Natural killer cell (primary cell): ENCODE measurements around the gene NGB. TPM values are rescaled to one million over a fixed set of nuclear protein-coding genes. Genes with fewer than 3 reads are reported as not detected.

ENCODE experiments used
- ATAC-seq, 3 donors: fragments of 150-1000 bp in 2 of 3; fragments of 200-7000 bp in 1 of 3; cut with Tn5 transposase; 1 replicate in 1 of 3; 2 replicates in 2 of 3; pipeline ENCODE4 v1.10.0; 2021; ENCODE audit warnings: mild to moderate bottlenecking in 2 of 3, moderate library complexity in 2 of 3
- DNase-seq, 2 donors: peaks; one replicate each; pipeline versions ENCODE4 v3.0.0 to v3.0.0-alpha.2; 2013 to 2021; ENCODE audit warnings: mixed read lengths in 1 of 2
- H3K27ac ChIP-seq: one replicate; pipeline ENCODE4 v1.5.1; 2013; ENCODE audit warnings: mild to moderate bottlenecking, low read length
- H3K27me3 ChIP-seq: one replicate; pipeline ENCODE4 v1.6.1; 2013; ENCODE audit warnings: low read length; ENCODE audit not compliant: control insufficient read depth, insufficient read depth
- H3K36me3 ChIP-seq: one replicate; pipeline ENCODE4 v1.6.1; 2013; ENCODE audit warnings: low read length; ENCODE audit not compliant: control insufficient read depth, insufficient read depth
- H3K4me1 ChIP-seq: one replicate; pipeline ENCODE4 v1.6.1; 2013; ENCODE audit warnings: low read length; ENCODE audit not compliant: control insufficient read depth, insufficient read depth
- H3K4me3 ChIP-seq: one replicate; pipeline ENCODE4 v1.5.1; 2013; ENCODE audit warnings: low read length
- H3K9me3 ChIP-seq: one replicate; pipeline ENCODE4 v1.6.1; 2013; ENCODE audit warnings: low read length; ENCODE audit not compliant: control insufficient read depth, insufficient read depth
- H3K27ac Mint-ChIP-seq, 2 donors: one replicate each; pipeline ENCODE4 v1.8.0; 2022; ENCODE audit warnings: mild to moderate bottlenecking in 2 of 2, mixed read lengths in 2 of 2, moderate library complexity in 1 of 2
- H3K27me3 Mint-ChIP-seq, 2 donors: one replicate each; pipeline ENCODE4 v1.8.0; 2022; ENCODE audit warnings: low read depth in 2 of 2, mixed read lengths in 2 of 2
- H3K36me3 Mint-ChIP-seq: one replicate; pipeline ENCODE4 v1.8.0; 2022; ENCODE audit warnings: mixed read lengths
- H3K4me1 Mint-ChIP-seq, 2 donors: one replicate each; pipeline ENCODE4 v1.8.0; 2022; ENCODE audit warnings: mixed read lengths in 2 of 2
- H3K4me3 Mint-ChIP-seq: one replicate; pipeline ENCODE4 v1.8.0; 2022; ENCODE audit warnings: mild to moderate bottlenecking, moderate library complexity, mixed read lengths
- H3K9me3 Mint-ChIP-seq, 2 donors: one replicate each; pipeline ENCODE4 v1.8.0; 2022; ENCODE audit warnings: mixed read lengths in 2 of 2
- WGBS: methylation state at CpG from one replicate; pipeline ENCODE4 v1.1.7; 2013; ENCODE audit warnings: missing lambda C conversion rate; ENCODE audit not compliant: insufficient coverage; 5-methylcytosine and 5-hydroxymethylcytosine counted together
- intact Hi-C: fragments of 100-400 bp; cut with micrococcal nuclease; formaldehyde crosslinking; loops from one replicate; pipeline ENCODE4 v1.14.2; 2022
- total RNA-seq, 4 donors: library from RNA; stranded (reverse); fragments of 120-200 nt in 1 of 4; gene quantifications; one replicate each; pipeline versions ENCODE4 v1.2.3 to v1.2.4, GENCODE V29; 2013 to 2022
- TF ChIP-seq, protein P1 (sequence below): fragments of 200-600 bp; IDR thresholded peaks from one replicate; pipeline ENCODE4 v1.8.0; 2022; ENCODE audit warnings: antibody characterized with exemption

NGB gene
- total RNA-seq, 3 donors from 2014 or later (not counting 1 experiment from before 2014, with no cell fraction given), result not detected

DNA sequence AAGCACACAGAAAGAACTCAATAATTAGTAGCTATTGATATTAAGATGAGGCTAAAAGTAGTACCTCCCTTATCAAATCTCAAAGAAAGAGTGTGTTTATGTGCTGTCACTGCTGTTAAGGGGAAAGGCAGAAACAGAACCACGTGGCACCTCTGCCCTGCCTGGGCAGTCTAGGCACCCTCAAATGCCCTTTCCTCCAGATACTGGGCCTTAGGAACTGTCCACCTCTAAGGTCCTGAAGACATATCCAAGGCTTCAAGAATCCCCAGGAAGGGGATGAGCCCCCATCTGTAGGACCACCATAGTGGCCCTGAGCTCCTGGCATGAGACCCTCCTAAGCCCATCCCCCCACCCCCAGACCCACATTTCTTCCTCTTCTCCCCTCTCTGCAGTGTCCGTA, 29.1 kb downstream of the NGB start:
- WGBS, result 67% methylated on average over 2 of the region's 2 CpGs
- Histone ChIP-seq H3K27me3 (no peaks in the 10 kb centered on the region), H3K9me3 (no peaks in the 10 kb centered on the region), H3K36me3 (no peaks in the 10 kb centered on the region), H3K4me1 (peaks cover 18% of the 10 kb centered on the region), H3K4me3 (no peak overlapping the region), H3K27ac (no peak overlapping the region)
- Mint-ChIP-seq H3K27ac (no peak overlapping the region), H3K27me3 (peaks cover 0 to 16% of the 10 kb centered on the region in 2 donors), H3K9me3 (no peaks in the 10 kb centered on the region), H3K36me3 (no peaks in the 10 kb centered on the region), H3K4me1 (no peaks in the 10 kb centered on the region), H3K4me3 (no peak overlapping the region)
- DNase-seq (no peak), ATAC-seq (no peak)
- TF ChIP-seq, protein P1, sequence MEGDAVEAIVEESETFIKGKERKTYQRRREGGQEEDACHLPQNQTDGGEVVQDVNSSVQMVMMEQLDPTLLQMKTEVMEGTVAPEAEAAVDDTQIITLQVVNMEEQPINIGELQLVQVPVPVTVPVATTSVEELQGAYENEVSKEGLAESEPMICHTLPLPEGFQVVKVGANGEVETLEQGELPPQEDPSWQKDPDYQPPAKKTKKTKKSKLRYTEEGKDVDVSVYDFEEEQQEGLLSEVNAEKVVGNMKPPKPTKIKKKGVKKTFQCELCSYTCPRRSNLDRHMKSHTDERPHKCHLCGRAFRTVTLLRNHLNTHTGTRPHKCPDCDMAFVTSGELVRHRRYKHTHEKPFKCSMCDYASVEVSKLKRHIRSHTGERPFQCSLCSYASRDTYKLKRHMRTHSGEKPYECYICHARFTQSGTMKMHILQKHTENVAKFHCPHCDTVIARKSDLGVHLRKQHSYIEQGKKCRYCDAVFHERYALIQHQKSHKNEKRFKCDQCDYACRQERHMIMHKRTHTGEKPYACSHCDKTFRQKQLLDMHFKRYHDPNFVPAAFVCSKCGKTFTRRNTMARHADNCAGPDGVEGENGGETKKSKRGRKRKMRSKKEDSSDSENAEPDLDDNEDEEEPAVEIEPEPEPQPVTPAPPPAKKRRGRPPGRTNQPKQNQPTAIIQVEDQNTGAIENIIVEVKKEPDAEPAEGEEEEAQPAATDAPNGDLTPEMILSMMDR, result no peak
- intact Hi-C loops, result no loop called here

DNA sequence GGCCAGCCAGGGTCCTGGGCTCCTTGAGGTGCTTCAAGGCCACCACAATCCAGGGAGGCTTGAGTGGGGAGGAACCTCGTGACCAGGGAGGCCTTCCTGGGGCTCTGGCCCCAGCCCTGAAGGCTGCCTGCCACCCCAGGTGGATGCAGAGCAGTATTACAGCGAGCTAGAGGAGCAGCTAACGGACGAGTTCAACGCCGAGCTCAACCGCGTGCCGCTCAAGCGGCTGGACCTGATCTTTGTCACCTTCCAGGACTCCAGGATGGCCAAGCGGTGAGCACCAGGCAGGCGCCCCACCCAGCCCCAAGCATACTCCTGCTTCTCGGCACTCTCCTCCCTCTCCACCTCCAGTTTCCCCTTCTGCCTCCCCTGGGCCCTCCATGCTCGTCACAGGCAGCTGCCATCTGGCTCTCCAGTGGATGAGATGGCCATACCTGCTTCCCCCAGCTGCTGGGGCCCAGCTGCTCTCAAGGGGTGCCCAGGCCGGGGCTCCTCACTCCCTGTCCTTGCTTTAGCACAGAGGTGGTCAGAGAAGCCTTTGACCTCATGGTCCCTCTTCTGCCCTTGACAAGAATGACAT, 30.6 kb downstream of the NGB start:
- H3K27ac ChIP-seq, result no peak overlapping the region
- no peaks in the 10 kb centered on the region for H3K36me3 Mint-ChIP-seq
- ATAC-seq (no peak), DNase-seq (no peak)
- H3K9me3 ChIP-seq, result no peaks in the 10 kb centered on the region
- H3K36me3 ChIP-seq, result no peaks in the 10 kb centered on the region
- H3K27me3 ChIP-seq, result no peaks in the 10 kb centered on the region
- peaks cover 0 to 4% of the 10 kb centered on the region in 2 donors for H3K4me1 Mint-ChIP-seq
- H3K27ac Mint-ChIP-seq, result no peak overlapping the region
- H3K4me1 ChIP-seq, result peaks cover 18% of the 10 kb centered on the region
- no peak overlapping the region for H3K4me3 ChIP-seq
- 84% methylated on average over 15 of the region's 15 CpGs for WGBS
- intact Hi-C loops, result no loop called here
- H3K9me3 Mint-ChIP-seq, result no peaks in the 10 kb centered on the region
- TF ChIP-seq, protein P1, result no peak
- no peak overlapping the region for H3K4me3 Mint-ChIP-seq
- H3K27me3 Mint-ChIP-seq, result peaks cover 0 to 10% of the 10 kb centered on the region in 2 donors

DNA sequence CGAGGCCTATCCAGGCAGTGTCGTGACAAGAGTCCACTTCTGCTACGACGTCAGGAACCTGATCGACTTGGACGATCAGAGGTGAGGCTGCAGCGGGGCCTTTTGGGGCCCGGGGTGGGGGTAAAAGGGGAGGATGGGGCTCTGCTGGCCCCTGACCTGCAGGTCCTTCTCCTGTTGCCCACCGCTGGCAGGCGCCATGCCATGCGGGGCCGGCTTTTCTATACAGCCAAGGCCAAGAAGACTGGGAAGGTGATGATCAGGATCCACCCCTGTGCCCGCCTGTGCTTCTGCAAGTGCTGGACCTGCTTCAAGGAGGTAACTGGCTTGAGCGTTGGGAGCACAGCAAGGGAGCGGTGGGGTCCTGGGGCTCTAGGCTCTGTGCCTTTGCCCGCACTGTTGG, 31.6 kb downstream of the NGB start:
- no peak overlapping the region for H3K4me3 ChIP-seq
- no peaks in the 10 kb centered on the region for H3K9me3 Mint-ChIP-seq
- peaks cover 0 to 10% of the 10 kb centered on the region in 2 donors for H3K27me3 Mint-ChIP-seq
- H3K9me3 ChIP-seq, result no peaks in the 10 kb centered on the region
- DNase-seq (no peak), ATAC-seq (no peak)
- H3K4me1 Mint-ChIP-seq, result peaks cover 0 to 4% of the 10 kb centered on the region in 2 donors
- H3K27ac ChIP-seq, result no peak overlapping the region
- no peak overlapping the region for H3K27ac Mint-ChIP-seq
- H3K4me3 Mint-ChIP-seq, result no peak overlapping the region
- H3K4me1 ChIP-seq, result peaks cover 15% of the 10 kb centered on the region
- WGBS, result 96% methylated on average over 16 of the region's 16 CpGs
- no peaks in the 10 kb centered on the region for H3K36me3 Mint-ChIP-seq
- H3K36me3 ChIP-seq, result no peaks in the 10 kb centered on the region
- H3K27me3 ChIP-seq, result no peaks in the 10 kb centered on the region
- TF ChIP-seq, protein P1, result no peak
- intact Hi-C loops, result no loop called here

DNA sequence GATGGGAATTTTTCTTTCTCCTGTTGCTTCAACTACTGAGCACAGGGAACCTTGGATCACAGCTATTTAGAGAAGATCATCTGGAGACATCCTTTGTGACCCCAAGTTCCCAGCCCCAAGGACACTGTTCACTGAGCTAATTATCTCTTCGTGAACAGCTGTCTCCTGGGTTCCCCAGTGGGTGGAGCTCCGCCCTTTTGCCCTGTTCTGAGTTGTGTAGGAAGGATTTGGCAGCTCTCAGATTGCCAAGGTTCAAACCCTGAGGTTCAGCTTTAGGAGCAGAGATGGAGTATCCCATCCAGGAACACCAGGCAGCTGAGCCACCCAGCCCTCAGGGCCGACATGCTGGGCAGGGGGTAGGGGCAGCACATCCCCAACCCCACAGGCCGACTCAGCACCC, 32.0 kb downstream of the NGB start:
- TF ChIP-seq, protein P1, result no peak
- Mint-ChIP-seq H3K27ac (no peak overlapping the region), H3K36me3 (no peaks in the 10 kb centered on the region), H3K27me3 (peaks cover 0 to 10% of the 10 kb centered on the region in 2 donors), H3K4me3 (no peak overlapping the region), H3K9me3 (no peaks in the 10 kb centered on the region), H3K4me1 (peaks cover 0 to 4% of the 10 kb centered on the region in 2 donors)
- Histone ChIP-seq H3K4me1 (peaks cover 11% of the 10 kb centered on the region), H3K4me3 (no peak overlapping the region), H3K36me3 (no peaks in the 10 kb centered on the region), H3K9me3 (no peaks in the 10 kb centered on the region), H3K27me3 (no peaks in the 10 kb centered on the region), H3K27ac (no peak overlapping the region)
- no peak for ATAC-seq
- intact Hi-C loops, result no loop called here
- 87% methylated on average over 4 of the region's 4 CpGs for WGBS
- no peak for DNase-seq
